DMS53 (cell line): ENCODE measurements around the gene CD300E.
"Not testable (repeated sequence)": the region's sequence is repeated elsewhere in the genome, so short reads cannot be mapped to it uniquely, and the experiment has no call there.

ENCODE experiments used
- DNase-seq: peaks from one replicate; lab custom pipeline; 2025; lab: John Stamatoyannopoulos, UW

The CD300E gene

GRCh38 chr17:74598346-74599022 is 25.1 kb downstream of the CD300E start:
- DNase-seq = no peak

GRCh38 chr17:74597069-74597790 is 26.3 kb downstream of the CD300E start:
- DNase-seq = no peak

DNA sequence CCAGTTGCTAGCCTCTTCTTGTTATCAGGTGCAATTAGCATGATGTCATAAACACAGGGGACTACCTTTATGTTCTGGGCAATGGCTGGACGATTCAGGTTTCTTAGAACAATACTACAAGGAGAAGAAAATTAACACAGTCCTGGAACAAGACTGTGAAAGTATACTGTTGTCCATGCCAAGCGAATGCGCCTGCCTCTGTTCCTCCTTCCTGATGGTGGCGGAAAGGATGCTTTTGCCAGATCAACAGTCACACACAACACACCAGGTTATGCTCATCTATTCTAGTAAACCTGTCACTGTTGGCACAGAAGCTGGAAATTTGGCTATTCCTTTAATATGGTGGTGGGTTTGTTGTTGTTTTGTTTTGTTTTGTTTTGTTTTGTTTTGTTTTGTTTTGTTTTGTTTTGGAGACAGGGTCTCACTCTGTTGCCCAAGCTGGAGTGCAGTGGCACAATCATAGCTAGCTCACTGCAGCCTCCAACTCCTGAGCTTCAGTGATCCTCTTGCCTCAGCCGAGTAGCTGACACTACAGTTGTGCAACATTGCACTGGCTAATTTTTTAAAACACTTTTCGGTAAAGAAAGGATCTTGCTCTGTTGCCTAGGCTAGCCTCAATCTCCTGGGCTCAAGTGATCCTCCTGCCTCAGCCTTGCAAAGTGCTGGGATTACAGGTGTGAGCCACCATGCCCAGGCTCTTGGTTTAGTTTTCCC is 28.3 kb downstream of the CD300E start:
- no peak for DNase-seq

DNA sequence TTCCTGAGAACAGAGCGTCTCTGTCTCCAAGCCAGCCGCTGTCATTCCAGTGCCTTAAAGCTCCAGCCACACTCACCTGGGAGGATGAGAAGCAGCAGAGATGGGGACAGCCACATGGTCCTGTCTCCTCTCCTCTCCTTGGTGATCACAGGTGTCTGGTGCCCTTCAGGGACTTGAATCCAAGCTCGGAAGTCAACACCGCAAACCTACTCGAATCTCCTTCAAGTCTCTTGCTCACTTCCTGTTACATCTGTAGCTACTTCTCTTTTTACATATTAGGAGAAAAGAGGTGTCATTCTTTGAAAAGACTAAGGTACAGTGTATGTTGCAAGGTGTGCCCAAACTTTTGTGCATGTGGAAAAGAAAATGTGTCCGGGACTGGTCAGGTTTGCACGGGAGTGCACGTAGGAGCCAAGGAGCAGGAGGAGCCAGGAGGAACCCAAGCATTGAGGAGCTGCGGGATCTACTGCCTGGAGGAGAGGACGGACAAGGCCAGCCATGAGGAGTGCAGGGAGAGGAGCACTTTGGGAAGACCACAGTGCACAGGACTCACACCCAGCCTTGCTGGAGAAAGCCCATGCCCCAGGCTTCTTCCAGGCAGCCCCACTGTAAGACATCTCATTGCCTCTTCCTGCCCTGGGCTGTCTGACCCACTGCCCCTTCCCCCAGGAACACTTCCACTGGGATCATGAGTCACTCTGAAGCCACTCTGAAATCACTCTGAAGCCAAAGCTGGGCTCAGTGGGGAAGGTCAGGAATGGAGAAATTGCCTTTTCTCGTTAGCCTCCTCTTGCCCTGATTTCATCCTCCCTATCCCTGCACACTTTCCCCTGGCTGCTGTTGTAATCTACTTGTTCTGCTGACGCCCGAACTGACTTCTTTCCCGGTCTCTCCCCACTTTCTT is 31.2 kb downstream of the CD300E start, which contains the start of gene CD300LD:
CD300LD (minus strand) TSS at position 197 of the 904 bp plus-strand sequence; CDS start at position 116, 81 bp downstream.
- DNase-seq = no peak

DNA sequence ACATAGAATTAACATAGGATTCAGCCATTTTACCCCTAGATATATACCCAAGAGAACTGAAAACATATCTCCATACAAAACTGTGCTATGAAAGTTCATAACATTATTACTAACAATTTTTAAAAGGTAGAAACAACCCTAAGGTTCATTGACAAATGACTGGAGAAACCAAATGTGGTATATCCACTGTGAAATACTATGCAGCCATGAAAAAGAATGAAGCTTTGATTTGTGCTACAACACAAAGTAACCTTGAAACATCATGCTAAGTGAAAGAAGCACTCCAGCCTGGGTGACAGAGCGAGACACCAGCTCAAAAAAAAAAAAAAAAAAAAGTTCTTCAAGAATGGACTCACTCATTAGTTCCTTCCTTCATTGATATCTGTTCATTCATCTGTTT is 32.0 kb downstream of the CD300E start:
- no peak for DNase-seq

GRCh38 chr17:74585711-74586110 is 37.8 kb downstream of the CD300E start:
- DNase-seq = no peak

DNA sequence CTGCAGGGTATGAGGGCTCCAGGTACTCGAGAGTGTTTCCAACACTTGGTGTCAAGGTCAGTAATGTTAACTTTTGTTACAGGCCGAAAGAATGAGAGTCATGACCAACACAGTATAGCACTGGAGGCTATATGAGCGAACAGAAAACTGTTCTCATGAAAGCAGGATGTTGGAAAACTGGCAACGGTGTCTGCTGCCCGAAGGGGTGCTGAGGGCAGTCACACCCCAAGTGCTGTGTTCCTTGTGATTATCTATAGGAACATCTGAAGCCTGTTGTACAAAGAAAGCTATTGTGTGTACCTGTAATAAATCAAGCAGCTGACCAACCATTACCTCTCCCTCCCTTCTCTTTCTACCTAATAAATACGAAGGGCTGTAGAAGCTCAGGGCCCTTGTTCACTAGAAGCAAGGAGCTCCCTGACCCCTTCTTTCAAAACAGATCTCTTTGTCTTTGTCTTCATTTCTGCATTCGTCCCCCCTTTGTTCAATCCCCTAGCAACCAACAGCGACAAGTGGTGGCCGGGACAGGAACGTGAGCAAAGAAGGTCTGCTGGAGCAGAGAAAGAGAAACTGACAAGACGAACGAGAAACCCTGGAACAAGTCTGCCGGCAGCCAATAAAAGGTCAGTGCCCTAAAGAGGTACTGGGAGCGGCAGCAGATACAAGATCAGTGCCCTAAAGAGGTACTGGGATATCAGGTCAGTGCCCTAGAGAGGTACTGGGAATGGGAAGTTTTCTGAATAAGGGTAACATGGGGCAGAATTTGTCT is 39.1 kb downstream of the CD300E start:
- DNase-seq = no peak

DNA sequence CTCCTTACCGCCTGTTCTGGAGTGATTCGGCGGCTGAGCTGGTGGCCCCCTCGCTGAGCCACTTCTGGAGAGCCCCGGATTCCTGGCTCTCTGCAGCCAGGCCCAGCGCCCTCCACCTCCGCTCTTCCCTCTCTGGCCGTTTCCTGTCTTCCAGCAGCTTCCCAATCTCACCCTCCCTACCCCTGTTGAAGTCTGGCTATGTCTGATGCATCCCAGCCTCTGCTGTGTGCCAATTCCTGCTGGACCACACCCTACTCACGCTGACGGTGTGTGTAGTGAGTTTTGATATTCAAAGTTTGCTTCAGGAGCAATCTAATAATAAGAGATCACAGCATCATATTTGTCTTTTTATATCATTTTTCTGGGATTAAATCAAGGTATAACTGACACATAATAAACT is 40.9 kb downstream of the CD300E start:
- DNase-seq = no peak

GRCh38 chr17:74579900-74580299 is 43.6 kb downstream of the CD300E start:
- no peak for DNase-seq

DNA sequence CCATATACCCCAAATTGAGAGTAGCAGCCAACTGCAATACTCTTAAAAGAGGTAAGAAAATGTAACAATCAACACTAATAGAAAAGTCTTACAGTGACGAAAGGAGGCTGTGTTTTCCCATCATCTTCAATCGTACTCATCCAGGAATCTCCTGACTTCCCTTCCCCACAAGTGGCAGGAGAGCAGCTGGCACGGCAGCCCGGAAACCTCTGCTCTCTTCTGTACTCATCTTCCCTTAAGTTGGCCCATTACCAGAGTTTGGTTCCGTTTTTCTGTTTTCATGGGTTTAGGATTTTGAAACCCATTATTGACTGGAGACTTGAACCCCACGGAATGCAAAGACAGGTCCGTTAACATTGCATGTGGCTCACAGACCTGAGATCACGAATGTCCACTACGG is 44.6 kb downstream of the CD300E start:
- DNase-seq = no peak

GRCh38 chr17:74574489-74575142 is 48.9 kb downstream of the CD300E start:
- DNase-seq = no peak

DNA sequence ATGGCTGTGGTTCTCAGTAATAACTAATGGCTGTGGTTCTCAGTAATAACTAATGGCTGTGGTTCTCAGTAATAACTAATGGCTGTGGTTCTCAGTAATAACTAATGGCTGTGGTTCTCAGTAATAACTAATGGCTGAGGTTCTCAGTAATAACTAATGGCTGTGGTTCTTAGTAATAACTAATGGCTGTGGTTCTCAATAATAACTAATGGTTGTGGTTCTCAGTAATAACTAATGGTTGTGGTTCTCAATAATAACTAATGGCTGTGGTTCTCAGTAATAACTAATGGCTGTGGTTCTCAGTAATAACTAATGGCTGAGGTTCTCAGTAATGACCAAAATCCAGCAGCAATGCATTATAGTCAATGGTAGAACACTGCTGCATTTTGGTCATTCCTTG is 49.9 kb downstream of the CD300E start:
- DNase-seq = not testable (repeated sequence)

- no peak for DNase-seq
These were observed 50.4 kb downstream of the CD300E start for GRCh38 chr17:74573169-74573568.

GRCh38 chr17:74571621-74572270 is 51.8 kb downstream of the CD300E start:
- no peak for DNase-seq

DNA sequence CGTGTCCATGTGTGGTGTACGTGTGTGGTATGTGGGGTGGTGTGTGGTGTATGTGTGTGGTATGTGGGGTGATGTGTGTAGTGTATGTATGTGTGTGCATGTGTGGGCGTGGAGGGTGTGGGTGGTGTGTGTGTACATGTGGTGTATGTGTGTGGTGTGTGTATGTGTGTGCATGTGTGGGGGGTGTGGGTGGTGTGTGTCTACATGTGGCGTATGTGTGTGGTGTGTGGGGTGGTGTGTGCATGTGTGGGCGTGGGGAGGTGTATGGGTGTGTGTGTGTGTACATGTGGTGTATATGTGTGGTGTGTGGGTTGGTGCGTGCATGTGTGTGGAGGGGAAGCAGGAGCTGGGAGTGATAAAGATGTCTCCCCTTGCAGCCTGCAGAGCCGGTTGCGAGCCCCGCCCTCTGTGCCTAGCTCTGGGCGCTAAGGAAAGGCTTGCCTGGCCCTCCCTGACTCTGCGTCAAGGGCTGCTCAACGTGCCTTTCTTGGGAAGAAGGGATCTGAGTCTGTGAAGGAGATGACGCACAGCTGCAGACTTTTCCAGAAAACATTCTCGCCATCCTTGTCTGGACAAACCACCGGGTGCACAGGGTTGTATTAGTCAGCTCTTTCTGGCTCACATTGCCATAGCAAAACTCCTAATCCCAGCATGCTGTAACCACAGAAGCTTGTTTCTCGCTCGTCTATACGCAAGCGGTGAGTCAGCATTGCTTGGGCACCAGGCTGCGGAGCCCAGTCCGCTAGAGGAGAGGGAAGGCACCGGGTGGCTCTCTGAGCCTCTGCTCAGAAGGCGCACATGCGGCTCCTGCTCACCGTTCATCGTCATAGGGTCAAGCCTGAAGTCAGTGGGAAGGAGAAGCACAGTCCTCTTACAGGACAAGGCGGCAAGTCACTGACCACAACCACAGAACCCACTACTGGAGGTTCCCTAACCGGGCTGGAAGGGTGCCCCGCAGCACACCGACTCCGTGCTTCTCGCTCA is 54.2 kb downstream of the CD300E start:
- DNase-seq = peak; percentile 70

GRCh38 chr17:74568106-74568873 is 55.2 kb downstream of the CD300E start:
- no peak for DNase-seq

GRCh38 chr17:74567397-74567796 is 56.1 kb downstream of the CD300E start, which contains the start of gene CD300H:
TSS of gene CD300H (minus strand) at chr17:74567509.
- no peak for DNase-seq
